ENCODE results near the gene MRAS.
"Not testable (repeated sequence)": the region's sequence is repeated elsewhere in the genome, so short reads cannot be mapped to it uniquely, and the experiment has no call there.

MRAS gene

DNA sequence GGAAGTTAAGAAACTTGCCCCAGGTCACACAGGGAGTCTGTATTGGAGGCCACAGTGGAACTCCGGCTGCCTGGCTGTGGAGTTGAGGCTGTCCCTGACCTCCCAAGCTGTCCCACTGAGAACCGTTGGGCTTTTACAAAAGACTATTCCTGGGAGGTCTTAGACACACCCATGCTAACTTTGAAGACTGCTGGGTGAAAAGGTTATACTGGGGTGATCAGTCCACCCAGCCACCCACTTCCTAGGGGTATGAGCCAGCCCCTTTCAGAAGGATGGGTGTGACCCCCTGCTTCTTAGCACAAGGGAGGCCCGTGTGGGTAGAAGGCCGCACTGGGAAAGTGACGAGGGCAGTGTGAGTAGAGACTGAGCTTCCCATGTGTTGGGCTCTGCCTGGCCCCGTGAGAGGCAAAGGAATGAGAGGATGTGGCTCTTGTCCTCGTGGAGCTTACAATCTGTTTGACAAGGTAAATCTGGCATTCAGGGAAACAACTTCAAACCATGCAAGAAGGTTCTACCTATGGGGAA, 19.0 kb downstream of the MRAS start:
- no peak for DNase-seq (ENCODE audit: low spot score)

DNA sequence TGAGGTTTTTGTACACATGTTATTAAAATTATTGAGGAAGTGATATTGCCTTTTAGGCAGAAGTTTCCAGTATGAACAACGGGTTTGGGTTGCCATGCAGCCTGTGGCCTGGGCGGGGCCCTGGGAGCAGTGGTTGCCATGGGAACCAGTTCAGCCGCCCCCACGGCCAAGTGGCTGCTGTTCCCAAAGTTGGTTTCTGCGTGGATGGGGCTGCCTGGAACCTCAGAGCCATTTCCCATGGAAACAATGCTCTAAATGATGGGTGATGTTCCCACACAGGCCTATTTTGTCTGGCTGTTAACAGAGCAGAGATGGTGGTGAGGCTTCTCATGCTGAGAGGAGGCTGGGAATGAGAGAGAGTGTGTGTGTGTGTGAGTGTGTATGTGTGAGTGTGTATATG, 19.5 kb downstream of the MRAS start:
- DNase-seq (ENCODE audit: low spot score): peak; percentile 49

DNA sequence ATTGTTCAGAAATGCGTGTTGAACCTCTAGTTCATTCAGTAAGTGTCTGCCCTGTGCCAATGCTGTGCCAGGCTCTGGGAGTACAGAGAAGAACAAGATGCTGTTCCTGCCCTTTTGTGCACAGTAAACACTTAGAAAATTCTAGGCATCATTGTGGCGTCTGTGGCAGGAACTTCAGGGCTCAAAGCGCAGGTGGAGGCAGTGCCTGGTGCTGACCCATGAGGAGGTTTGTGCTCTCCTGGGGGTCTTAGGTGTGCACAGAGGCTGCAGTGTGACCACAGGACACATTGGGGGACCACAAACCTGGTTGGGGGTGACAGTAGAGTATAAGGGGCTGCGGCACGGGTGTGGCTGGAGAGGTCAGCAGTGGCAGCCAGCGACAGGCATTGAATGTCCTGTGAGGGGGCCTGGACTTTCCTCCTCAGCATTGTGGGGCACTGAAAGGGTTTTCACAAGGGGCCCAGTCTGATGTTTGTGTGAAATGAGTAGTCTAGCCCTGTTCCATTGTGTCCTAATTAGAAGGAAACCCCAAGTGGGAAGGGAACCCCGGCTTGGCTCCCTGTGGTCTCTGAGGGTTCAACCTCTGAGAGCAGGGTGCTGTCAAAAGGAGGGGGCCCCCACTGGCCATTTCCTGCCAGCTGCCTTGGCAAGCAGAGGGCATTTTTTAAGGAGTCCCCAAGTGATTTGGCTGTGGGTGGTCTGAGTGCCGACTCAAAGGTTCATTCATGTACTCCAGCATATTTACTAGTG, 20.9 kb downstream of the MRAS start:
- no peak for DNase-seq (ENCODE audit: low spot score)

DNA sequence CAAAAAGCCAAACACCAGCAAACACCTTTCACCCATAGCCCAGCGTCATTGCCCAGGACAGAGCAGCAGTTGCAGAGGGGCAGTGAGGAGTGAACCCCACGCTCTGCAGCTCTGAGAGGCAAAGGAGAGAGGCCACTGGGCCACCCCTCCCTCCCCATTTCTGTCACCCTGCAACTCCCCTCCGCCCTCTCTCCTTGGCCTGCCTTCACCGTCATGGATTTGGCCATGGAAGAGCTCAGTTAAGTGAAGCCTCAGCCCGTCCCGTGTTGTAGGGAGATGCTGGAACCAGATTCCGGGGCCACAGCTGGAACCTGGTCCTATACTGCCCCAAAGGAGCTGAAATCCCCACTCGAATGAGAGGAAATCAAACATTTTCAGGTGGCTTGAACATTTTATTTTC, 21.9 kb downstream of the MRAS start:
- no peak for DNase-seq (ENCODE audit: low spot score)

DNA sequence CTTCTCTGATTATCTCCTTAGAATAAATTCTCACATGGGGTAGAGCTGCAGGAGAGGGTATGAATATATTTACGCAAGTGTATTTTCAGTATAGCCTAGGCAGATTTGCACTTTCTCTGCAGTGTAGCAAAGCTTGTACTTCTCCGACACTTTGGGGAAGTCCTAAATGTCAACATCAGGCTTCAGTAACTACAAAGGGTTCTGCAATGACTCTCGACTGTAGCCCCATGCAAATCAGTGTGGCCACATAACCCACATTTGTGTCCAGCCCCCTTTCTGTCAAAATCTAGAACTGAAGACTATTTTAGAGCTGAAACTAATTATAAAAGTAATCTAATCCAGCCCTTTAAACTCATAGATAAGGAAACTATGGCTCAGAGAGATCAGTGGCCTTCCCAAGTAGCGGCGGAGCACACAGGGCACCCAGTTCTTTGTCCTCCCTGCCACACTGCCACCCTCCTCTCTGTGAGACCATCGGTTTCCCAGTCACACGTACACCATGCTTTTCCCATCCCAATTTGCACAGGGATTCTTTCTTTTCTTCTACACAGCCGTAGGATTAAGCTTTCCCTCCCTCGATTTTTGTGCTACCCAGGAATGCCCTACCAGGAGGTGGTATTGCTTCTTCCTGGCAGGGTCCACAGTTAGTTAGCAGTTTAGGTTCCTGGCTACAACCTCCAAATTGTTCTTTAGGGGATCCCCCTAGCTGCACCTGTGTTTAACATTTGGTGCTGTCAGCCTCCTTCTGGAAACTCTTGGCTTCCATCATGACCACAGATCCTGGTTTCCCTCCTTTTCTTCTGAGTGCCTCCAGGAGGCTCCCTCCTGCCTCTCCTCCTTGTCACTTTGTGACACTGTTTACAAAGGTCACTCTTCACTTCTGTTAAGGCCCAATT, 22.9 kb downstream of the MRAS start:
- peak; percentile 67 for DNase-seq (ENCODE audit: low spot score)

DNA sequence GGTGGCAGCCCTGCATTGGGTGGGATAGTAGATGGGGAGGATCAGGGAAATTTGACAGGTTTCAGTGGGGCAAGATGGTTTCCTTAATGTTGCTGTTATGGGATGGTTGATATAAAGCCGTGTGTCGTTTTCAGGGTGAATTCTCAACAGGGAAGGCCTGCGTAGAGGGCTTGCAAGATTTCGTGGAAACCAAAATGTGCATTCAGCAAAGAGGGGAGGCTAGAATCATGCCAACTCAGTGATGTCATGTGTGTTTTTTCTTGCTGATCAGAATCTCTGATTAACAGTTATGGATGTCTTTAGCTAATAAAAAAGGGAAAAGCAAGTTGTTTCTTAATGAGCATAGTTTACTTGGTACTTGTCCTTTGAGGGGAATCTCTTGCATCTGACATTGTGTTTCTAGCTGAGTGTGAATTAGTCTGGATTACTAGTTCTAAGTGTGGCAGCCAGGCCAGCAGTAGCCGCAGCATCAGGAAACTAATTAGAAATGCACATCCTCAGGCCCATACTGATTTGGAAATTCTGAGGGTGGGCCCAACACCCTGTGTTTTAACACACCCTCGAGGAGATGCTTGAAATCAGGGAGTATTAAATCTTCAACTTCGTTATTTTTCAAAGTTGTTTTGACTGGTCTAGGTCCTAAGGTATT, 24.8 kb downstream of the MRAS start:
- DNase-seq (ENCODE audit: low spot score): no peak

DNA sequence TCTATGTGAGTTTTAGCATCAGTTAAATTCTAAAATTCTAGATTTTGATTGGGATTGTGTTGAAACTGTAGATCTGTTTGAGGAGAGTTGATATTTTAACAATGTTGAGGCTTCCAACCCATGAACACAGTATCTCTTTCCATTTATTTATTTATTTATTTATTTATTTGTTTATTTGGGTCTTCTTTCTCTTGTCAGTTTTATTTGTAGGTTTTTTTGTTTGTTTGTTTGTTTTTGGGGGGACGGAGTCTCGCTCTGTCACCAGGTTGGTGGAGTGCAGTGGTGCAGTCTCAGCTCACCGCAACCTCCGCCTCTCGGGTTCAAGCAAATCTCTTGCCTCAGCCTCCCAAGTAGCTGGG, 25.3 kb downstream of the MRAS start:
- DNase-seq (ENCODE audit: low spot score): no peak

DNA sequence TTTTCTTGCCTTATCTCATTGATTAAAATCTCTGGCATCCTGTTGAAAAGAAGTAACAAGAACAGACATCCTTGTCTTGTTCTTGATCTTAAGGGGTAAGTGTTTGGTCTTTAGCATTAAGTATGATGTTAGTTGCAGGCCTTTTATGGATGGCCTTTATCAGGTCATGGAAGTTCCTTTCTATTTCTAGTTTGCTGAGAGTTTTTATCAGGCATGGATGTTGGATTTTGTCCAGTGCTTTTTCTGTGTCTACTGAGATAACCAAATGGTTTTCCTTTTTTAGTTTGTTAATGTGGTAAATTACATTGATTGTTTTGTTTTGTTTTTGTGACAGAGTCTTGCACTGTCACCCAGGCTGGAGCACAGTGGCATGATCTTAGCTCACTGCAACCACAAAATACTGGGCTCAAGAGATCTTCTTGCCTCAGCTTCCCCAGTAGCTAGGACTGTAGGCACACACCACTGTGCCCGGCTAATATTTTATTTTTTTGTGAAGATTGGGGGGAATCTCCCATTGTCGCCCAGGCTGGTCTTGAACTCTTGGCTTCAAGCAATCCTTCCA, 26.3 kb downstream of the MRAS start:
- no peak for DNase-seq (ENCODE audit: low spot score)

DNA sequence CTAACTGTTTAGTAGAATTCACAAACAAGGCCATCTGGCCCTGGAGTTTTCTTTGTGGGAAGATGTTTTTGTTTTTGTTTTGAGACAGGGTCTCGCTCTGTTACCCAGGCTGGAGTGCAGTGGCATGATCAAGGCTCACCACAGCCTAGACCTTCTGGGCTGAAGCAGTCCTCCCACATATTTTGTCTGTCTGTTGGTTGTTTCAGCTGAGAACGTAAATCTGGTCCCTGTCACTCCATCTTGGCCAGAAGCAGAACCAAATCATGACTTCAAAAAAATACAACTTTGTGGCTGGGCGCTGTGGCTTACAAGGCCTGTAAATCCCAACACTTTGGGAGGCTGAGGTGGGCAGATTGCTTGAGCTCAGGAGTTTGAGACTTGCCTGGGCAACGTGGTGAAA, 27.1 kb downstream of the MRAS start:
- DNase-seq (ENCODE audit: low spot score): no peak

DNA sequence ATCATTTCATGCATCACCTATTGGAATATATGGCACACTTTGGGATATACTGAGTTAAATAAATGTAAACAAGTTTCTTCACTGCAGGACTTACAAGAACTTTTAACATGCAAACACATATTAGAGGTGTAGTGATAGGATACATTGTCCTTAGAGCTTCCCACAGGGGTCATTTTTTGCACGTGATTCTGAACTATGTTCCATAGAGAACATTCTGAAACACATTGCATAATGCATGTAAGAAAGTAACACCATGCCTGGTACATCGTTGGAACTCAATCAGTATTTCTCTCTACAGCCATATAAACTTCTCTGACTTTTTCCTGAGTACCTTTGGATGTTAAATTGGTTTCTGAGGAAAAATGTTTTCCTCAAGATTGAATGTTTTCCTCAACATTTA, 28.3 kb downstream of the MRAS start:
- no peak for DNase-seq (ENCODE audit: low spot score)

DNA sequence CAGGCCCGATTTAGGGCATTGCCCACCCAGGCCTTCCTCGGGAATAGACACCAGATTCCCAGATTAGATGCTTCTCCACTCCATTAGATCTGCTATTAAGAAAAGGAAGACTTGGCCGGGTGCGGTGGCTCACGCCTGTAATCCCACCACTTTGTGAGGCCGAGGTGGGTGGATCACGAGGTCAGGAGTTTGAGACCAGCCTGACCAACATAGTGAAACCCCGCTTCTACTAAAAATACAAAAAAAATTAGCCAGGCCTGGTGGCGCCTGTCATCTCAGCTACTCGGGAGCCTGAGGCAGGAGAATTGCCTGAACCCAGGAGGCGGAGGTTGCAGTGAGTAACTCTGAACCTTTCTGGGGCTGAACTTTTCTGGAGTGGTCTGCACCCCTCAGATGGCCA, 28.8 kb downstream of the MRAS start:
- not testable (repeated sequence) for DNase-seq (ENCODE audit: low spot score)

DNA sequence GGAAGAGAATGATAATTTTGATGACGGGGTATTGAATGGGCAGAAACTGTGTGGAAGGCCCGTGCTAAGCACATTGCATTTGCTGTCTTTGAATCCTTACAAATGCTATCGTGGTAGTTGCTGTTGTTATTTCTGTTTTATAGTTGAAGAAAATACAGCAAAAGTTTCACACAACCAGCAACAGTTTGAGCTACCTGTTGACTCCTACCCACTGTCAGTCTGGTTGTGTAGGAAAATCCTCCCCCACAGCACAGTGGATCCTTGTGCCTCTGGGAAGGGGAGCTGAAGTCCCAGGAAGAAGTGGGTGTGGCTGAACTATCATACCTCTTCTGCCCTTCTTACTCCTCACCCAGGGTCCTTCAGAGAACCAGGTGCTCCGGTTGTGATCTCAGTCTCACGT, 29.4 kb downstream of the MRAS start:
- DNase-seq (ENCODE audit: low spot score): no peak

DNA sequence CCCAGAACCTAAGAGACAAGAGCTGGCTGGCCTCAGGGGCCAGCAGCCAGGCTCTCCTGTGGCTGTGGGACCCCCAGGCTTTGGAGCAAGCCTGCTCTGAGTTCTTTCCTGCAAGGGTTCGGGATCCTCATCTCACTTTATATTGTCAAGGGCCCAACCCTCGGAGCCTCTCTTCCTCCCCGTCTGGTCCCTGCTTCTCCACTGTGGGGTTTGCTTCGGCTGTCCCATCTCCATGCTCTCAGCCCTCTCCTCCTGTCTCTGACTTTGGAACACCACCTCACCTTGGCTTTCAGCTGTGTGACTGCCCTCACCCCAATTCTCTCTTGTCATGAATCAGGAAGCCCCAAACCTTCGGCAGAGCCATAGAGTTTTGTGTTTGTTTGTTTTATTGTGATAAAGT, 30.0 kb downstream of the MRAS start:
- DNase-seq (ENCODE audit: low spot score): no peak

DNA sequence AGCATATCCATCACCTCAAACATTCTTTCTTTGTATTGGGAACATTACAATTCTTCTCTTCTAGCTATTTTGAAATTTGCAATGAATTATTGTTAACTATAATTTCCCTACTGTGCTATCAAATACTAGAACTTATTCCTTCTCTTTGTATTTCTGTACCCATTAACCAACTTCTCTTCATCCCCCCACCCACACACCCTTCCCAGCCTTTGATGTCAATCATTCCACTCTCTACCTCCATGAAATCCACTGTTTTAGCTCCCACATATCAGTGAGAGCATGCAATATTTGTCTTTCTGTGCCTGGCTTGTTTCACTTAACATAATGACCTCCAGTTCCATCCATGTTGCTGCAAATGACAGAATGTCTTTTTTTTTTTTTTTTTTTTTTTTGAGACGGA, 30.6 kb downstream of the MRAS start:
- DNase-seq (ENCODE audit: low spot score): no peak

DNA sequence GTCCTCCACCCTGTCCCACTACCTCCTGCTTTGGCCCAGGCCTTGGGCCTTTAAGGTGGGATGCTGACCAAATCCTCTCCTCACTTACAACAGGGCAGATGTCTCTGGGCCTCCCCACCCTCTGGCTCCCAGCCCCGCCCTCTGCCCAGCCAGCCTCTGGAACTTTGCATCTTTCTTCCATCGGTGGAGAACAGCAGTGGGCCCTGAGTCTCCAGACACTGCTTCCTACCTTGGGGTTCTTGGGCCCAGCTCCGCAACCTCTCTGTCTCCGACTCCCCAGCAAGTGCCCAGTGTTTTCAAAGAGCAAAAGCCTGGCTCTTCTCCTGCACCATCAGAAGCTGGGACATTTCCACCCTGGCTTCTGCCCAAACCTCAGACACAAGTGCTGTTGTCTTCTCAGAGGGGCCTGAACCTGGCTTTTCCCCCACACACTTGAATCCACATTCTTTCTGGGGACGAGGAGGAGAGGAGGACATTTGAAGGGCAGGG, 33.1 kb downstream of the MRAS start:
- no peak for DNase-seq (ENCODE audit: low spot score)

DNA sequence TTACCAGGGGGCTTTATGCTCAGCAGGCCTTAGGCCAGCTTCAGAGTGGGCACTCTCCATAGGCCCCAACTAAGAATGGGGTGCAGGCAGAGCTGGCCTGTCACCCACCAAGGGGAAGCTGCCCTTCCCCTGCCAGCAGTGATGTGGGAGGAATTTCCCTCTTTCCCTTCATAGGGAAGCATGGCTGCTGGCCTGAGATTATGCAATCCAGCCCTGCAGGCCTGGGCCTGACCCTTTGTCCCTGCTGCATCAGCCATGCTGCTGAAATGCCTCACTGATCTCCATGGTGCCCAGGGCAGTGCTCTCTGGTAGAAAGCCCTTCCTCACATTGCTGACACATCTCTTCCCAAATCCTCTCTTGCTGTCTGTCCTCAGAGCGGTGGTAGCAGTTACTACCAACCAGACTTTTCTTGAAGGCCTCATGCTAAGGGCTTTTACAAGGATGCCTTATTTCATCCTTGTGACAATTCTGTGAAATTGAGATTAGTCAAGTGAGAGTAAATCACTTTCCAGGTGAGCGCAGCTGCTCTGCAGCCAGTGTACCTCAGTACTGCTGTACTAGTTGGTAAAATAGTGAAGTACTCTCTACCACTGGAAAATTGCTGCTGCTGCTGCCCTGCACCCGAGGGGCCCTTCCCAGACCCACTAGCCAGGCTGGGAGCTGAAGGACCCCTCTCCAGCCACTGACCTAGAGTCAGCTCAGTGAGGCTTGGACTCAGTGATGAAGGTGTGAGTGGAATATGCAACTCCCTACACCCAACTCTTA, 33.8 kb downstream of the MRAS start:
- DNase-seq (ENCODE audit: low spot score): no peak

DNA sequence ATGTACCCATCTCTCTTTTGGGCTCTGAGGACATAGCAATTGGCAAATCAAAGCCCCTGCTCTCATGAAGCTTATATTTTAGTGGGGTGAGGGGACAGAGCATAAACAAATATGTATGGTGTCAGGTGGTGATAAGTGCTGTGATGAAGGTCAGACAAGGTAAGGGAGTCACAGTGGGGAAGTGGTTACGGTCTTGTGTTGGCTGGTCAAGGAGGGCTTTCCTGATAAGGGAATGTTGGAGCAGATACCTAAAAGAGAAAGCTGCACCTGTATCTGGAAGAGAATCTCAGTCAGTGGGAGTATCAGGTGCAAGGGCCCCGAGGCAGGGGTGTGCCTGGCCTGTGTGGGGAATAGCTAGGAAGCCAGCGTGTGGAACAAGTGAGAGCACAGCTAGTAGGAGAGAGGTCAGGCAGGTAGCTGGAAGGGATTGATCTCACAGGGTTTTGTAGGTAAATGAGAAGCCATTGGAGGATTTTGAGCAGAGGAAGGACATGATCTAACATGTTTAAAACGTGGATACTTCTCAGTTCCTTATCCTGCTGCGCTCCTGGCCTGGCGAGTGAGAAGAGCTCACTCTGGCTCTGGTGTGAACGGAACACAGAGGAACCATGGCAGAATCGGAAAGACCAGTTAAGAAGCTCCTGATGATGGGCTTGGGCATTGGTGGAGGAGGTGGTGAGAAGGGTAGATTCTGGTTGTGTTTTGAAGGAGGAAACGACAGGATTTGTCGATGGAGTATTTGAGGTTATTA, 35.5 kb downstream of the MRAS start:
- DNase-seq (ENCODE audit: low spot score): no peak

DNA sequence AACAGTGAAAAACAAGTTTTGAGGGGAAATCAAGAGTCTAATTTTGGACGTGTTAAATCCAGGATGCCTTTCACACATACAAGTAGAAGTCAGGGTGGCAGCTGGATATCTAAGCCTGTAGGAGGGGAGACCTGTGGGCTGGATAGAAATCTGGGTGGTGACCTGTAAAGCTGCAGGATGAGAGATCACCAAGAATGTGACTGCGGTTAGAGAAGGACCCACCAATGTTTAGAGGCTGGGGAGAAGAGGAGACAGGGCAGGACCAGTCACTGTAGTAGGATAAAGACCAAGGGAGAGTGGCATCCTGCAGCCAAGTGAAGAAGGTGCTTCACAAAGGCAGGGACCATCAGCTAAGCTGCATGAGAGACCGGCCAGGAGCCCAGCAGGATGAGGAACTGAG, 36.2 kb downstream of the MRAS start:
- DNase-seq (ENCODE audit: low spot score): no peak

DNA sequence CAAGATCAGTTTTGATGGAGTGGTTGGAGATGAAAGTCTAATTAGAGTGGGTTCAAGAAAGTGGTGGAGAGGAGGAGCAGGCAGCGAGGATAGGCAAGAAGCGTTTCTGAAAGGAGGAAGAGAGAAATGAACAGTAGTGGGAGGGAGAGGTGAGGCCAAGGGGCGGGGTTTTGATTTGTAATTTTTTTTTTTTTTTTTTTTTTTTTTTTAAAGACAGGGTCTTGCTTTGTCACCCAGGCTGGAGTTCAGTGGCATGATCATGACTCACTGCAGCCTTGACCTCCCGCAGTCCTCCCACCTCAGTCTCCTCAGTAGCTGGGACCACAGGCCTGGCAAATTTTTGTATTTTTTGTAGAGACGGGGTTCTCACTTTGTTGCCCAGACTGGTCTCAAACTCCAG, 36.6 kb downstream of the MRAS start:
- no peak for DNase-seq (ENCODE audit: low spot score)

DNA sequence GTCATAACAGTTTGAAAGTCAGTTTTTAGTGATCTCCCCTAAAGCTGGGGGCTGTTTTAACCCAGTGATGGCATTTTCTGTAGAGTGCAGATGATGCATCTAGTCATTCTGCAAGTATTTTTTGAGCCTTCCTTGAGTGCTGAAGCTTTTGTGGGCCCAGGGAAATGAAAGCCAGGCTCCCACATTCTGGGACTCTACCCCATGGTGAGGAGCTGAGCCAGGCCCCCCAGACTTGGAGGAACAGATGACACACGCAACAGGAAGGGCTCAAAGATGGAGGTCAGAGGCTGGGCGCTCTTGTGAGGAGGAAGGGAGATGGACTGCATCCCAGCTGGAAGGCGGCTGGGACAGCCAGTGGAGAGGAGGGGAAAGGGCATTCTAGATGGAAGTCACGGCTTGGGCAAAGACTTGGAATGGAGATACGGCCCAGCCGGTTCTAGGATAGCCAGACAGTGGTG, 40.8 kb downstream of the MRAS start:
- no peak for DNase-seq (ENCODE audit: low spot score)

Data from germinal center (tissue), 1 donor.